Activated T-cell treated with anti-CD3 and anti-CD28 coated beads, Interleukin-2, amount 50 U/mL, for 24 hours (primary cell): ENCODE results near the gene CSF2.
"Not testable (repeated sequence)": the region's sequence is repeated elsewhere in the genome, so short reads cannot be mapped to it uniquely, and the experiment has no call there.

Source experiments
- DNase-seq: peaks from one replicate; pipeline ENCODE4 v3.0.0-alpha.2; 2020
- H3K27ac Mint-ChIP-seq: 2 replicates; pipeline ENCODE4 v1.8.0; 2020; ENCODE audit warnings: mild to moderate bottlenecking, mixed read lengths
- H3K27me3 Mint-ChIP-seq: 2 replicates; pipeline ENCODE4 v1.8.0; 2020; ENCODE audit warnings: mixed read lengths
- H3K36me3 Mint-ChIP-seq: 2 replicates; pipeline ENCODE4 v1.8.0; 2020; ENCODE audit warnings: low read depth, mixed read lengths
- H3K4me1 Mint-ChIP-seq: 2 replicates; pipeline ENCODE4 v1.8.0; 2020; ENCODE audit warnings: low read depth, mixed read lengths
- H3K4me3 Mint-ChIP-seq: 2 replicates; pipeline ENCODE4 v1.8.0; 2020; ENCODE audit warnings: mild to moderate bottlenecking, moderate library complexity, mixed read lengths
- H3K9me3 Mint-ChIP-seq: 2 replicates; pipeline ENCODE4 v1.8.0; 2020; ENCODE audit warnings: mixed read lengths

The CSF2 gene

DNA sequence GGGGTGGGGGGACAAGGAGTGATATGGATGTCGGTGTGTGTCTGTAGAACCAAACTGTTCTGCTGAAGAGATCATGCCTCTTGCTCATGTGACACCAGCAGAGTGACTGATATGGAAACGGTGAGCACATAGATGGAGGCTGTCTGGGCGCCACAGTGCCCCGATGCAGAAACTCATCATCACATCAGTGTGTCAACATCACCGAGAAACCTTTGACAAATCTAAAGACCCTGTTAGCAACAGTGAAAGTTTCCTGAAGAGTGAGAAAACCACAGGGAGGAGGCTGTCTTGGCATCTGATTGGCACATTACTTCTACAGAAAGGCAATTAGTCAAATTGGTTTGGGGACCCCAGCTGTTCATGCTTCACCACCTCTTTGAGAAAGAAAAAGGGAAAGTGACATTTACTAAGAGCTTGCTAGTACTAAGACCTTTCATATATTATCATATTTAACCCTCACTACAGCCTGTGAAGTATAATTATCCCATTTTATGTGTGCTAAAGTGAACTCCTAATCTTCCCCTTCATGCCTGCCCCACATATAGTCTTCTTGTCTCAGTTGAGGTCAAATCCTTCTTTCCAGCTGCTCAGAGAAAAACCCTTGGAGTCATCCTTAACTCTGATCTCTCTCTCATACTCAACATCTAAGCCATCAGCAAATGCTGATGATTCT is 25.6 kb downstream of the CSF2 start:
- H3K4me3 Mint-ChIP-seq = peak overlapping the region; percentile 55
- H3K9me3 Mint-ChIP-seq = no peaks in the 10 kb centered on the region
- H3K27me3 Mint-ChIP-seq = no peaks in the 10 kb centered on the region
- DNase-seq = peak; percentile 74
- H3K36me3 Mint-ChIP-seq = no peaks in the 10 kb centered on the region
- H3K27ac Mint-ChIP-seq = peak overlapping the region; percentile 93
- peaks cover 96% of the 10 kb centered on the region for H3K4me1 Mint-ChIP-seq

DNA sequence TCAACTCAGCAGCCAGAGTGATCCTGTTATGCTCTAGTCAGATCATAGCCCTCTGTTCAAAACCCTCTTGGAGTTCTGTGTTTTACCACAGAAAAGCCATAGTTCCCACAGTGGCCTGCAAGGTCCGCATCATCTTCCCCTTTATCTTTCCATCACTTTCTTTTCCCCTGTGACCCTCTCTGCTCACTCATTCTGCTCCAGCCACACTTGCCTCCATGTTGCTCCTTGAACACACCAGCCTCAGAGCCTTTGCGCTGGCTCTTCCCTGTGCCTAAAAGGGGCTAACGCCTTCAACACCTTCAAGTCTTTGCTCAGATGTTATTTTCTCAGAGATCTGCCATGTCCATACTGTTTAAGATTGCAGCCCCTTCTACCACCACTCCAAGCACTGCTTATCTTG is 26.3 kb downstream of the CSF2 start:
- peak overlapping the region; percentile 53 for H3K4me3 Mint-ChIP-seq
- H3K36me3 Mint-ChIP-seq = no peaks in the 10 kb centered on the region
- peaks cover 97% of the 10 kb centered on the region for H3K4me1 Mint-ChIP-seq
- no peaks in the 10 kb centered on the region for H3K27me3 Mint-ChIP-seq
- no peaks in the 10 kb centered on the region for H3K9me3 Mint-ChIP-seq
- peak overlapping the region; percentile 93 for H3K27ac Mint-ChIP-seq
- DNase-seq = no peak

- H3K27me3 Mint-ChIP-seq = no peaks in the 10 kb centered on the region
- H3K27ac Mint-ChIP-seq = peak overlapping the region; percentile 93
- H3K9me3 Mint-ChIP-seq = no peaks in the 10 kb centered on the region
- peaks cover 97% of the 10 kb centered on the region for H3K4me1 Mint-ChIP-seq
- peak overlapping the region; percentile 23 for H3K4me3 Mint-ChIP-seq
- no peak for DNase-seq
- no peaks in the 10 kb centered on the region for H3K36me3 Mint-ChIP-seq
Observed at GRCh38 chr5:132100672-132101261, 27.2 kb downstream of the CSF2 start.

- Mint-ChIP-seq H3K4me3 (peak overlapping the region; percentile 23), H3K27me3 (no peaks in the 10 kb centered on the region), H3K36me3 (no peaks in the 10 kb centered on the region), H3K4me1 (peaks cover 96% of the 10 kb centered on the region), H3K9me3 (no peaks in the 10 kb centered on the region), H3K27ac (peak overlapping the region; percentile 93)
- DNase-seq = no peak
Observed at GRCh38 chr5:132101385-132101880, 27.8 kb downstream of the CSF2 start.

- H3K27ac Mint-ChIP-seq = peak overlapping the region; percentile 93
- no peaks in the 10 kb centered on the region for H3K27me3 Mint-ChIP-seq
- peak overlapping the region; percentile 47 for H3K4me3 Mint-ChIP-seq
- DNase-seq = peak; percentile 71
- peaks cover 88% of the 10 kb centered on the region for H3K4me1 Mint-ChIP-seq
- no peaks in the 10 kb centered on the region for H3K36me3 Mint-ChIP-seq
- no peaks in the 10 kb centered on the region for H3K9me3 Mint-ChIP-seq
Observed at GRCh38 chr5:132102101-132102701, 28.6 kb downstream of the CSF2 start.

DNA sequence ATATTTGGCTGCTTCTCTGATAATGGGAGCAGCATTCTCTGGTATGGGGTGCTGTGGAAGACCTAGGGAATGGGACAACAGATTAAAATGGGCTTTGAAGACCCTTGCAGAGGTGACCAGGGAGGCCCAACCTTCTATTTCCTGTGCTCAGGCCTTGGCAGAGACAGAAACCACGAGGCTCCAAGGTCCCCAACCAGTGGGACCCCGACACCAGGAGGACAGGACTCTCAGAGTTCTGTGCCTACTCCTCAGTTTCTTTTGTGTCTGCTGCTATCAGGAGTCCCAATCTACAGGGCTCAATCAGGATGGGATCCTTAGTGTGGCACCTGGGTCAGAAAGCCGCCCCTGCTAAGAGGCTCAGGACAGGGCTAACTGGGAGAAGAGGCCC is 29.3 kb downstream of the CSF2 start:
- H3K4me1 Mint-ChIP-seq = peaks cover 85% of the 10 kb centered on the region
- no peaks in the 10 kb centered on the region for H3K36me3 Mint-ChIP-seq
- no peaks in the 10 kb centered on the region for H3K27me3 Mint-ChIP-seq
- no peaks in the 10 kb centered on the region for H3K9me3 Mint-ChIP-seq
- H3K27ac Mint-ChIP-seq = peak overlapping the region; percentile 93
- H3K4me3 Mint-ChIP-seq = peak overlapping the region; percentile 41
- DNase-seq = no peak

- Mint-ChIP-seq H3K27me3 (no peaks in the 10 kb centered on the region), H3K4me1 (peaks cover 83% of the 10 kb centered on the region), H3K9me3 (no peaks in the 10 kb centered on the region), H3K4me3 (peak overlapping the region; percentile 41), H3K36me3 (no peaks in the 10 kb centered on the region), H3K27ac (peak overlapping the region; percentile 93)
- DNase-seq = peak; percentile 78
Observed at GRCh38 chr5:132103332-132103951, 29.9 kb downstream of the CSF2 start.

GRCh38 chr5:132103969-132104391 is 30.4 kb downstream of the CSF2 start:
- Mint-ChIP-seq H3K9me3 (no peaks in the 10 kb centered on the region), H3K4me1 (peaks cover 83% of the 10 kb centered on the region), H3K36me3 (no peaks in the 10 kb centered on the region), H3K27me3 (no peaks in the 10 kb centered on the region), H3K4me3 (peak overlapping the region; percentile 41), H3K27ac (peak overlapping the region; percentile 93)
- DNase-seq = no peak

- no peaks in the 10 kb centered on the region for H3K27me3 Mint-ChIP-seq
- H3K36me3 Mint-ChIP-seq = no peaks in the 10 kb centered on the region
- peak overlapping the region; percentile 82 for H3K27ac Mint-ChIP-seq
- no peaks in the 10 kb centered on the region for H3K9me3 Mint-ChIP-seq
- peaks cover 83% of the 10 kb centered on the region for H3K4me1 Mint-ChIP-seq
- DNase-seq = no peak
- peak overlapping the region; percentile 6 for H3K4me3 Mint-ChIP-seq
Observed at GRCh38 chr5:132104556-132104955, 31.0 kb downstream of the CSF2 start.

GRCh38 chr5:132105688-132106087 is 32.1 kb downstream of the CSF2 start:
- Mint-ChIP-seq H3K4me1 (peaks cover 81% of the 10 kb centered on the region), H3K27me3 (no peaks in the 10 kb centered on the region), H3K27ac (peak overlapping the region; percentile 82), H3K4me3 (no peak overlapping the region), H3K36me3 (no peaks in the 10 kb centered on the region), H3K9me3 (no peaks in the 10 kb centered on the region)
- DNase-seq = no peak

DNA sequence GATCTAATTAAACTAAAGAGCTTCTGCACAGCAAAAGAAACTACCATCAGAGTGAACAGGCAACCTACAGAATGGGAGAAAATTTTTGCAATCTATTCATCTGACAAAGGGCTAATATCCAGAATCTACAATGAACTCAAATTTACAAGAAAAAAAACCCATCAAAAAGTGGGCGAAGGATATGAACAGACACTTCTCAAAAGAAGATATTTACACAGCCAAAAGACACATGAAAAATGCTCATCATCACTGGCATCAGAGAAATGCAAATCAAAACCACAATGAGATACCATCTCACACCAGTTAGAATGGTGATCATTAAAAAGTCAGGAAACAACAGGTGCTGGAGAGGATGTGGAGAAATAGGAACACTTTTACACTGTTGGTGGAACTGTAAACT is 34.9 kb downstream of the CSF2 start:
- H3K36me3 Mint-ChIP-seq, H3K4me3 Mint-ChIP-seq, DNase-seq, H3K27me3 Mint-ChIP-seq, H3K9me3 Mint-ChIP-seq: not testable (repeated sequence)
- H3K4me1 Mint-ChIP-seq = peaks cover 80% of the 10 kb centered on the region
- H3K27ac Mint-ChIP-seq = peak overlapping the region; percentile 61

DNA sequence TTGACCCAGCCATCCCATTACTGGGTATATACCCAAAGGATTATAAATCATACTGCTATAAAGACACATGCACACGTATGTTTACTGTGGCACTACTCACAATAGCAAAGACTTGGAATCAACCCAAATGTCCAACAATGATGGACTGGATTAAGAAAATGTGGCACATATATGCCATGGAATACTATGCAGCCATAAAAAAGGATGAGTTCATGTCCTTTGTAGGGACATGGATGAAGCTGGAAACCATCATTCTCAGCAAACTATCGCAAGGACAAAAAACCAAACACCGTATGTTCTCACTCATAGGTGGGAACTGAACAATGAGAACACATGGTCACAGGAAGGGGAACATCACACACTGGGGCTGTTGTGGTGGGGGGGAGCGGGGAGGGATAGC is 35.4 kb downstream of the CSF2 start:
- not testable (repeated sequence) for H3K27ac Mint-ChIP-seq, H3K27me3 Mint-ChIP-seq, H3K9me3 Mint-ChIP-seq, H3K36me3 Mint-ChIP-seq, DNase-seq, H3K4me3 Mint-ChIP-seq
- peaks cover 80% of the 10 kb centered on the region for H3K4me1 Mint-ChIP-seq

DNA sequence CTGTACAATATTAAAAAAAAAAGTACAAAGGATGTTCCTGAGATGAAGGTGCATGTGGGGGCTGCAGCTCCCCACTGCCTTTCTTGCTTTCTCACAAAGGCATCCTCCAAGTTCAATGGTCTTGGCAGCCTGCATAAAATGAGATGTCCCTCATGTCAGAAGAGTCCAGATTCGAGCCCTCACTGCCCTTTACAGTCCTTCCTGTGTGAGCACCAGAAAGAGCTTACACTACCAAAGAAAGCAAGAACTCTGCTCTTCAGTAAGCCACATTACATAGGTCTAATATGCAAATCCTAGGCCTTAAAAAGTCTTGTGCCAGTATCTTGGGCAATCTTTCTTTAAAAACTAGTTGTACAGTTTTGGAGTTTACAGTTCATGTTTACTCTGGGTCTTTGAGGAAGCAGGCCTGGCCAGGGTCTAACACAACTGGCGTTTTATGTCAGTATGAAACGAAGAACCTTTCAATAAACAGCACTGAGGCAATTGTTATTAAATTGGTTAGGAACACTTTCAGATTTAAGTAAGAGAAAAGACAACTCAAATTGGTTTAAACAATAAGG is 36.0 kb downstream of the CSF2 start:
- peak overlapping the region; percentile 82 for H3K27ac Mint-ChIP-seq
- H3K36me3 Mint-ChIP-seq = peaks cover 6% of the 10 kb centered on the region
- peaks cover 80% of the 10 kb centered on the region for H3K4me1 Mint-ChIP-seq
- H3K4me3 Mint-ChIP-seq = no peak overlapping the region
- no peaks in the 10 kb centered on the region for H3K27me3 Mint-ChIP-seq
- H3K9me3 Mint-ChIP-seq = peaks cover 2% of the 10 kb centered on the region
- DNase-seq = no peak

DNA sequence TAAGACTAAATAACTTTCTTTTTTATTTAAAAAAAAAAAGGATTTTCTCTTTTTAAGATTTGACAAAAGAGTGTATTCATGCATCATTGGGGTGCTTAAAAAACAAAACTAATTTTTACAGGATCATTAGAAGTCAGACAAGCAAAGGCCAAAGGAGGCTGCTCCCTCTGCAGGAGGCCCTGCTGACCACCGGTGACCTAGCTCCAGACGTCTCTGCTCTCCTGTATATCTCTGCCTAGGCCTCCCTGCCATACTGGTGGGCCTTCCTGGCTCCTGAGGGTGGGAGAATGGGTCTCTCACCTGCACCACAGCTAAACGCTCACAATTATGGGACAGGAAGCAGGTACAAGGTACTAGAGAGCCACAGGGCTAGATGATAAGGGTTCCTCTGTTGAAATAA is 36.6 kb downstream of the CSF2 start:
- peak overlapping the region; percentile 58 for H3K4me3 Mint-ChIP-seq
- peaks cover 6% of the 10 kb centered on the region for H3K36me3 Mint-ChIP-seq
- H3K9me3 Mint-ChIP-seq = peaks cover 2% of the 10 kb centered on the region
- no peak for DNase-seq
- peak overlapping the region; percentile 85 for H3K27ac Mint-ChIP-seq
- no peaks in the 10 kb centered on the region for H3K27me3 Mint-ChIP-seq
- H3K4me1 Mint-ChIP-seq = peaks cover 80% of the 10 kb centered on the region
